ENCODE measurements around the gene TMEM107.

TMEM107 gene

GRCh38 chr17:8222630-8223355 is 46.6 kb upstream of the TMEM107 start (continued):
- TF ChIP-seq, protein P1, sequence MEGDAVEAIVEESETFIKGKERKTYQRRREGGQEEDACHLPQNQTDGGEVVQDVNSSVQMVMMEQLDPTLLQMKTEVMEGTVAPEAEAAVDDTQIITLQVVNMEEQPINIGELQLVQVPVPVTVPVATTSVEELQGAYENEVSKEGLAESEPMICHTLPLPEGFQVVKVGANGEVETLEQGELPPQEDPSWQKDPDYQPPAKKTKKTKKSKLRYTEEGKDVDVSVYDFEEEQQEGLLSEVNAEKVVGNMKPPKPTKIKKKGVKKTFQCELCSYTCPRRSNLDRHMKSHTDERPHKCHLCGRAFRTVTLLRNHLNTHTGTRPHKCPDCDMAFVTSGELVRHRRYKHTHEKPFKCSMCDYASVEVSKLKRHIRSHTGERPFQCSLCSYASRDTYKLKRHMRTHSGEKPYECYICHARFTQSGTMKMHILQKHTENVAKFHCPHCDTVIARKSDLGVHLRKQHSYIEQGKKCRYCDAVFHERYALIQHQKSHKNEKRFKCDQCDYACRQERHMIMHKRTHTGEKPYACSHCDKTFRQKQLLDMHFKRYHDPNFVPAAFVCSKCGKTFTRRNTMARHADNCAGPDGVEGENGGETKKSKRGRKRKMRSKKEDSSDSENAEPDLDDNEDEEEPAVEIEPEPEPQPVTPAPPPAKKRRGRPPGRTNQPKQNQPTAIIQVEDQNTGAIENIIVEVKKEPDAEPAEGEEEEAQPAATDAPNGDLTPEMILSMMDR (tag by site-specific recombination; IDR thresholded peaks at IDR 0.05) = no peak
- peak; percentile 50 for TF ChIP-seq KLF9 (tag by site-specific recombination; IDR thresholded peaks at IDR 0.05; ENCODE audit: low read depth)
- peak; percentile 86 for TF ChIP-seq SCRT2 (tag by site-specific recombination; IDR thresholded peaks at IDR 0.05)
- TF ChIP-seq, protein P2, sequence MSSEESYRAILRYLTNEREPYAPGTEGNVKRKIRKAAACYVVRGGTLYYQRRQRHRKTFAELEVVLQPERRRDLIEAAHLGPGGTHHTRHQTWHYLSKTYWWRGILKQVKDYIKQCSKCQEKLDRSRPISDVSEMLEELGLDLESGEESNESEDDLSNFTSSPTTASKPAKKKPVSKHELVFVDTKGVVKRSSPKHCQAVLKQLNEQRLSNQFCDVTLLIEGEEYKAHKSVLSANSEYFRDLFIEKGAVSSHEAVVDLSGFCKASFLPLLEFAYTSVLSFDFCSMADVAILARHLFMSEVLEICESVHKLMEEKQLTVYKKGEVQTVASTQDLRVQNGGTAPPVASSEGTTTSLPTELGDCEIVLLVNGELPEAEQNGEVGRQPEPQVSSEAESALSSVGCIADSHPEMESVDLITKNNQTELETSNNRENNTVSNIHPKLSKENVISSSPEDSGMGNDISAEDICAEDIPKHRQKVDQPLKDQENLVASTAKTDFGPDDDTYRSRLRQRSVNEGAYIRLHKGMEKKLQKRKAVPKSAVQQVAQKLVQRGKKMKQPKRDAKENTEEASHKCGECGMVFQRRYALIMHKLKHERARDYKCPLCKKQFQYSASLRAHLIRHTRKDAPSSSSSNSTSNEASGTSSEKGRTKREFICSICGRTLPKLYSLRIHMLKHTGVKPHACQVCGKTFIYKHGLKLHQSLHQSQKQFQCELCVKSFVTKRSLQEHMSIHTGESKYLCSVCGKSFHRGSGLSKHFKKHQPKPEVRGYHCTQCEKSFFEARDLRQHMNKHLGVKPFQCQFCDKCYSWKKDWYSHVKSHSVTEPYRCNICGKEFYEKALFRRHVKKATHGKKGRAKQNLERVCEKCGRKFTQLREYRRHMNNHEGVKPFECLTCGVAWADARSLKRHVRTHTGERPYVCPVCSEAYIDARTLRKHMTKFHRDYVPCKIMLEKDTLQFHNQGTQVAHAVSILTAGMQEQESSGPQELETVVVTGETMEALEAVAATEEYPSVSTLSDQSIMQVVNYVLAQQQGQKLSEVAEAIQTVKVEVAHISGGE (tag by site-specific recombination; conservative IDR thresholded peaks at IDR 0.05; ENCODE audit: low read depth) = peak; percentile 97
- TF ChIP-seq ZNF248 (tag by site-specific recombination; IDR thresholded peaks at IDR 0.05) = no peak
- TF ChIP-seq HOXD13 (CRISPR knock-in tag; IDR thresholded peaks at IDR 0.05; ENCODE audit: borderline replicate concordance) = peak; percentile 45; the same call in 1 of the 2 replicates
- TF ChIP-seq ZSCAN30 (tag by site-specific recombination; IDR thresholded peaks at IDR 0.05) = peak; percentile 95
- TF ChIP-seq ZNF555 (tag by site-specific recombination; conservative IDR thresholded peaks at IDR 0.05) = no peak
- peak; percentile 86 for TF ChIP-seq SP2 (tag by site-specific recombination; IDR thresholded peaks at IDR 0.05)
- TF ChIP-seq GLI4 (tag by site-specific recombination; IDR thresholded peaks at IDR 0.05) = peak; percentile 70; the same call in 1 of the 2 replicates
- peak; percentile 85; the same call in 1 of the 2 replicates for TF ChIP-seq ZNF660 (tag by site-specific recombination; IDR thresholded peaks at IDR 0.05)
- TF ChIP-seq SALL2 (tag by site-specific recombination; IDR thresholded peaks at IDR 0.05; ENCODE audit: borderline replicate concordance) = no peak
- no peak for TF ChIP-seq ZNF548 (tag by site-specific recombination; IDR thresholded peaks at IDR 0.05)
- TF ChIP-seq ZEB2 (tag by site-specific recombination; IDR thresholded peaks at IDR 0.05) = peak; percentile 98
- no peak for TF ChIP-seq ZNF223 (tag by site-specific recombination; IDR thresholded peaks at IDR 0.05)
- TF ChIP-seq ZNF580 (tag by site-specific recombination; IDR thresholded peaks at IDR 0.05) = peak; percentile 91
- no peak for TF ChIP-seq ZNF133 (tag by site-specific recombination; IDR thresholded peaks at IDR 0.05)
- TF ChIP-seq ZNF596 (tag by site-specific recombination; IDR thresholded peaks at IDR 0.05) = no peak
- TF ChIP-seq ZNF2 (tag by site-specific recombination; IDR thresholded peaks at IDR 0.05) = no peak; the same call in 1 of the 2 replicates
- no peak for TF ChIP-seq ZNF280C (tag by site-specific recombination; IDR thresholded peaks at IDR 0.05)
- TF ChIP-seq HOXC10 (CRISPR knock-in tag; IDR thresholded peaks at IDR 0.05) = no peak
- no peak for TF ChIP-seq MYNN (tag by site-specific recombination; IDR thresholded peaks at IDR 0.05; ENCODE audit: borderline replicate concordance)
- TF ChIP-seq ZNF121 (tag by site-specific recombination; IDR thresholded peaks at IDR 0.05) = no peak
- TF ChIP-seq ZFP3 (tag by site-specific recombination; IDR thresholded peaks at IDR 0.05; ENCODE audit: low read depth) = no peak
- no peak for TF ChIP-seq ZNF23 (tag by site-specific recombination; IDR thresholded peaks at IDR 0.05; ENCODE audit: borderline replicate concordance)
- TF ChIP-seq OSR2 (tag by site-specific recombination; IDR thresholded peaks at IDR 0.05) = peak; percentile 57
- no peak for TF ChIP-seq ZNF76 (tag by site-specific recombination; IDR thresholded peaks at IDR 0.05; ENCODE audit: borderline replicate concordance, low read depth)
- TF ChIP-seq ZNF560 (tag by site-specific recombination; IDR thresholded peaks at IDR 0.05; ENCODE audit: borderline replicate concordance) = no peak
- TF ChIP-seq ZNF114 (tag by site-specific recombination; IDR thresholded peaks at IDR 0.05) = no peak
- TF ChIP-seq ZNF146 (tag by site-specific recombination; IDR thresholded peaks at IDR 0.05) = no peak; the same call in 1 of the 2 replicates
- no peak for TF ChIP-seq ZIC2 (tag by site-specific recombination; IDR thresholded peaks at IDR 0.05)
- no peak for TF ChIP-seq ZNF302 (tag by site-specific recombination; IDR thresholded peaks at IDR 0.05; ENCODE audit: low read depth)
- no peak for TF ChIP-seq ZNF174 (tag by site-specific recombination; IDR thresholded peaks at IDR 0.05)
- no peak for TF ChIP-seq RBAK (tag by site-specific recombination; IDR thresholded peaks at IDR 0.05)
